Skeletal muscle satellite cell (primary cell): ENCODE data around the gene RASSF4.

Source experiments
- H3K27me3 ChIP-seq: 2 replicates; pipeline ENCODE4 v1.7.0; 2013; ENCODE audit warnings: low read length; ENCODE audit not compliant: control insufficient read depth, insufficient read depth
- H3K36me3 ChIP-seq: 2 replicates; pipeline ENCODE4 v1.7.0; 2013; ENCODE audit warnings: mild to moderate bottlenecking, control low read depth, low read length; ENCODE audit not compliant: insufficient read depth
- H3K4me1 ChIP-seq: 2 replicates; pipeline ENCODE4 v1.7.0; 2013; ENCODE audit warnings: low read length; ENCODE audit not compliant: control insufficient read depth, insufficient read depth
- H3K4me2 ChIP-seq: 2 replicates; pipeline ENCODE4 v1.7.0; 2013; ENCODE audit warnings: mild to moderate bottlenecking, low read length
- H3K4me3 ChIP-seq: 2 replicates; pipeline ENCODE4 v1.7.0; 2013; ENCODE audit warnings: low read length
- H3K9ac ChIP-seq: 2 replicates; pipeline ENCODE4 v1.7.0; 2013; ENCODE audit warnings: mild to moderate bottlenecking, low read depth, low read length, moderate library complexity
- H3K9me3 ChIP-seq: replicated peaks from 2 replicates; pipeline ENCODE4 v1.7.0; 2013; ENCODE audit warnings: mild to moderate bottlenecking, control low read depth, low read length

Gene RASSF4

GRCh38 chr10:44921506-44921905 is 38.1 kb upstream of the RASSF4 start:
- Histone ChIP-seq H3K4me2 (no peak overlapping the region), H3K4me3 (no peak overlapping the region), H3K9ac (no peak overlapping the region), H3K9me3 (no peaks in the 10 kb centered on the region), H3K27me3 (peaks cover 40% of the 10 kb centered on the region), H3K4me1 (no peaks in the 10 kb centered on the region), H3K36me3 (no peaks in the 10 kb centered on the region)

DNA sequence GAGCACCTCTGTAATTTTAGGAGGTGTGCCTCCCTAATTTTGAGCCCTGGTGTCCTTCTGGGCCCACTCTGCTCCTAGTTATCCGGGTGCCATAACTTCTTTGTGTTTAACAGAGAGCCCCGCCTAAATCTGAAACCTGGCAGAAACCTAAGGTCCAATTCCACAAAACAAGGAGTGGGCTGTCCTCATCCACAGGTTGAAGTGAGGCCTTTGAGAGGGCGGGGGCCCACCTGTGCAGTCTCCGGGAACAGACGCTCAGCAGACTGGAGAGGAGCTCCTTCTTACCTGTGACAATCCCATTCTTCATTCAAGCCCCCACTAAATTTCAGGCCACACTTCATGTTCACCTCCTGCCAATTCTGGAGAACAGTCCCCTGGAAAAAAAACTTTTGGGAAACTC is 37.6 kb upstream of the RASSF4 start:
- no peaks in the 10 kb centered on the region for H3K9me3 ChIP-seq
- H3K4me2 ChIP-seq = no peak overlapping the region
- no peaks in the 10 kb centered on the region for H3K4me1 ChIP-seq
- no peaks in the 10 kb centered on the region for H3K36me3 ChIP-seq
- H3K4me3 ChIP-seq = no peak overlapping the region
- peaks cover 38% of the 10 kb centered on the region for H3K27me3 ChIP-seq
- no peak overlapping the region for H3K9ac ChIP-seq

GRCh38 chr10:44922796-44923545 is 36.6 kb upstream of the RASSF4 start:
- no peak overlapping the region for H3K9ac ChIP-seq
- H3K27me3 ChIP-seq = peaks cover 38% of the 10 kb centered on the region
- H3K36me3 ChIP-seq = no peaks in the 10 kb centered on the region
- H3K4me1 ChIP-seq = no peaks in the 10 kb centered on the region
- no peak overlapping the region for H3K4me2 ChIP-seq
- H3K4me3 ChIP-seq = no peak overlapping the region
- H3K9me3 ChIP-seq = no peaks in the 10 kb centered on the region

- Histone ChIP-seq H3K4me2 (no peak overlapping the region), H3K4me3 (no peak overlapping the region), H3K27me3 (peaks cover 39% of the 10 kb centered on the region), H3K9me3 (no peaks in the 10 kb centered on the region), H3K36me3 (no peaks in the 10 kb centered on the region), H3K9ac (no peak overlapping the region), H3K4me1 (no peaks in the 10 kb centered on the region)
Observed at GRCh38 chr10:44923611-44924010, 36.0 kb upstream of the RASSF4 start.

DNA sequence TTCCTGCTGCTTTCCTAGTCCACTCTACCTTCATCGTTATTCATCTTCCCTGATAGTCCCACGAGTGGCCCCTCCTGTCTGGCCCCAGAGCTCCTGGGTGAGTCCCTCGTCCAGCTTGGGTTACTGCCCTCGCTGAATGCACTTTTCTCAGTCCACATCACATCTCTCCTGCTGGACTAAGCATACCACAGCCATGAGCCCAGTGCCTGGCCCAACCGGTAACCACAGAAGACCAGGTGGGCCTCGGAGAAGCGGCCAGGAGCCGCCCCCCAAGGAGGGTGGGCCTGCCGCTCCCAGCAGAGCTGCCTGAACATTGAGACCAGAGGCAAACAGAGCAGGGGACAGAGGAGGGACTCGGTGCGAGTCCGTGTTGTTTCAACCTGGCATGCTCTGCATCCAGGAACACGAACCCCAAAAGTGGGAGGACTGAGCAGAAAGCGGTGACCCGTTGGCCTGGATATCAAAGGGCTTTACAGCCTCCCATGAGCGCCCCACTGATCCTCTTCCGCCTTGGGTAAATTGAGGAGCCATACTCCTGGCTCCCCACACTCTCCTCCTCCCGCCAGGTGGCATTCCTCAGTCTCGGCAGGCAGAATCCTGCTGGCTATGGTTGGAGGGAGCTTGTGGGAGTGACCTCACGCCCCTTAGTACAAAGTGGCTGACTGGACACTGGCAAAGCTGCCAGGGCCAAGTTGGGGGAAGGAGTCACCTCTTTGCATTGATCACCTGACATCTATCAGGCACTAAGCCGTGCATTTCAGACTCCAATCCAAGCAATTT is 35.2 kb upstream of the RASSF4 start:
- Histone ChIP-seq H3K4me1 (no peaks in the 10 kb centered on the region), H3K9ac (no peak overlapping the region), H3K36me3 (no peaks in the 10 kb centered on the region), H3K27me3 (peaks cover 42% of the 10 kb centered on the region), H3K4me2 (no peak overlapping the region), H3K9me3 (no peaks in the 10 kb centered on the region), H3K4me3 (no peak overlapping the region)

- H3K4me1 ChIP-seq = no peaks in the 10 kb centered on the region
- no peaks in the 10 kb centered on the region for H3K36me3 ChIP-seq
- no peak overlapping the region for H3K9ac ChIP-seq
- peaks cover 42% of the 10 kb centered on the region for H3K27me3 ChIP-seq
- H3K9me3 ChIP-seq = no peaks in the 10 kb centered on the region
- H3K4me3 ChIP-seq = no peak overlapping the region
- no peak overlapping the region for H3K4me2 ChIP-seq
Observed at GRCh38 chr10:44925224-44925623, 34.4 kb upstream of the RASSF4 start.

DNA sequence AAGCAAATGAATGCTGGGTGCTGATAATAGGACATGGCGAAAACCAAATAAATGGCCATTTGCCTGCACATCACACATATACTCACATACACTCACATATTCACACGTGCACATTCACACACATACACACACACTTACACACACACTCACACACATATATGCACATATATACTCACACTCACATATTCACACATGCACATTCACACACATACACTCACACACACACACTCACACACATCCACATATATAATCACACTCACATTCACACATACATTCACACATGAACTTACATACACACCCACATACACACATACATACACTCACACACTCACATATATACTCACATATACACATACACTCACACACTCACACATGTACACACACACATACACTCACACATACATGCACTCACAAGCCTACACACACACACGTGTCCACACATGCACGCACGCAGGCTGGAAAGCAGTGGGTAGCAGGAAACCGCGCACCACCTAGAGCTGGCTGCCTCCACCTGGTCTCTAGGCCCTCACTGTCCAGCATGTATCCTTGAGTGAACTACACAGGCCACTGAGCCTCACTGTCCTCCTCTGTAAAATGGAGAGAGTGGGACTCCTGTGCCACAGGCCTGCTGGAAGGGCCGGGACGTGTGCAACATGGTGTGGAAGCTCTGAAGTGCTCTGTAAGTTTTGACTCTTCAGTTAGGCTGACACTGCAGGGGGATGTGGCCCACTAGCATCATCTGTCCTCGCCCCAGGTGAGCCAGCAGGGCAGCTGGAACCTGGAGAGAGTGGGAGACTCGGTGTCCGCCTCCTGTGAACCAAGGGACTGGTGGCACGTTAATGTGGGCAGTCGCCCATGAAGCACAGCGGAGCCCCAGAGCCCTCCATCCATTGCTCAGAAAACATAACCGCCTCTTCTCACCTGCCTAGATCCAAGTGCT is 33.5 kb upstream of the RASSF4 start:
- no peaks in the 10 kb centered on the region for H3K4me1 ChIP-seq
- no peak overlapping the region for H3K4me3 ChIP-seq
- peaks cover 33% of the 10 kb centered on the region for H3K27me3 ChIP-seq
- no peak overlapping the region for H3K9ac ChIP-seq
- H3K36me3 ChIP-seq = no peaks in the 10 kb centered on the region
- H3K9me3 ChIP-seq = no peaks in the 10 kb centered on the region
- H3K4me2 ChIP-seq = no peak overlapping the region

- Histone ChIP-seq H3K4me3 (no peak overlapping the region), H3K27me3 (peaks cover 30% of the 10 kb centered on the region), H3K9me3 (no peaks in the 10 kb centered on the region), H3K9ac (no peak overlapping the region), H3K4me2 (no peak overlapping the region), H3K4me1 (no peaks in the 10 kb centered on the region), H3K36me3 (no peaks in the 10 kb centered on the region)
Observed at GRCh38 chr10:44926751-44927351, 32.8 kb upstream of the RASSF4 start.

GRCh38 chr10:44927352-44927751 is 32.2 kb upstream of the RASSF4 start:
- Histone ChIP-seq H3K4me3 (no peak overlapping the region), H3K4me1 (no peaks in the 10 kb centered on the region), H3K36me3 (no peaks in the 10 kb centered on the region), H3K9ac (no peak overlapping the region), H3K27me3 (peaks cover 30% of the 10 kb centered on the region), H3K4me2 (no peak overlapping the region), H3K9me3 (no peaks in the 10 kb centered on the region)

DNA sequence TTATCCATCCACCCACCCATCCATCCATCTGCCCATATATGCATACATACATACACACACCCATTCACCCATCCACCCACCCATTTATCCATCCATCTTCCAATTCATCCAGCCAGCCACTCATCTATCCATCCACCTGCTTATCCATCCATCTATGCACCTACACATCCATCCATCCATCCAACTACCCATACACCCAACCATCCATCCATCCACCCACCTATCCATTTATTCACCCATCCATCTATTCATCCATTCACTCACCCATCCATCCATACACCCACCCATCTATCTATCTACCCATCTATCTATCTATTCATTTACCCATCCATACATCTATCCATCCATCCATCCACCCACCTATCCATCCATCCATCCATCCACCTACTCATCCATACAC is 31.1 kb upstream of the RASSF4 start:
- H3K36me3 ChIP-seq = no peaks in the 10 kb centered on the region
- peaks cover 30% of the 10 kb centered on the region for H3K27me3 ChIP-seq
- H3K4me1 ChIP-seq = no peaks in the 10 kb centered on the region
- no peaks in the 10 kb centered on the region for H3K9me3 ChIP-seq
- no peak overlapping the region for H3K9ac ChIP-seq
- no peak overlapping the region for H3K4me3 ChIP-seq
- no peak overlapping the region for H3K4me2 ChIP-seq
